ENCODE measurements around the gene SMAD9. TPM values are rescaled to one million over a fixed set of nuclear protein-coding genes. Genes with fewer than 3 reads are reported as not detected.
"Not testable (repeated sequence)": the region's sequence is repeated elsewhere in the genome, so short reads cannot be mapped to it uniquely, and the experiment has no call there.

The SMAD9 gene
- polyA plus RNA-seq, 1 of the 3 experiments (the other 2 are of a cell fraction): 3.1 TPM

- H3K9me3 ChIP-seq: no peaks in the 10 kb centered on the region
- CTCF ChIA-PET: interaction anchor here (1.0 to 1.1 kb wide), 2 partner anchors 26 to 99 kb away, joined by 4 to 5 read pairs; no protein-coding TSS in a partner anchor
- H3K9ac ChIP-seq: no peak overlapping the region
- H3K9me2 ChIP-seq: no peaks in the 10 kb centered on the region
- WGBS (ENCODE audit: low lambda C conversion rate): 87% methylated on average over 6 of the region's 6 CpGs
- H3K4me3 ChIP-seq (ENCODE audit: low read depth in 2 of 2, low read length in 1 of 2): no peak overlapping the region
- H3K27me3 ChIP-seq (ENCODE audit: insufficient read depth): no peaks in the 10 kb centered on the region
- H2AFZ ChIP-seq (ENCODE audit: low read depth): no peak overlapping the region
- H3K27ac ChIP-seq (ENCODE audit: low read depth in 2 of 2, low read length in 1 of 2): no peak overlapping the region
- no peak overlapping the region for H3K4me2 ChIP-seq
- H3K36me3 ChIP-seq (replicated peaks in 1 of 2; ENCODE audit: control insufficient read depth in 1 of 2, insufficient read depth in 2 of 2, low read length in 1 of 2): peaks cover 0 to 4% of the 10 kb centered on the region in 2 experiments
- H3K79me2 ChIP-seq (ENCODE audit: insufficient read depth): peaks cover 90% of the 10 kb centered on the region; the same call in 1 of the 2 replicates
- no peak for TF ChIP-seq RFX5 (IDR thresholded peaks at IDR 0.05; ENCODE audit: low read length)
- TF ChIP-seq MAX (IDR thresholded peaks at IDR 0.05; ENCODE audit: low read depth): no peak
- no peak for TF ChIP-seq TAF1 (IDR thresholded peaks at IDR 0.05; ENCODE audit: borderline replicate concordance, low read depth, low read length)
- TF ChIP-seq TEAD4 (IDR thresholded peaks at IDR 0.05; ENCODE audit: borderline replicate concordance, insufficient read depth): no peak
- no peak for TF ChIP-seq SMC3 (IDR thresholded peaks at IDR 0.05; ENCODE audit: low read depth, low read length)
- peaks cover 9 to 10% of the 10 kb centered on the region in 2 experiments; a peak in 2 of 4 replicates for H3K4me1 ChIP-seq (ENCODE audit: control insufficient read depth in 1 of 2, insufficient read depth in 2 of 2, low read depth in 1 of 2, low read length in 1 of 2)
- H4K20me1 ChIP-seq (ENCODE audit: insufficient read depth): no peaks in the 10 kb centered on the region
- H3F3A ChIP-seq (replicated peaks; ENCODE audit: insufficient read depth): no peaks in the 10 kb centered on the region
- DNase-seq: no peak
- POLR2A ChIA-PET: no interaction called here
These were observed 35.8 kb downstream of the SMAD9 start for GRCh38 chr13:36884235-36884634.

- Histone ChIP-seq H2AFZ (ENCODE audit: low read depth) (no peak overlapping the region), H3F3A (replicated peaks; ENCODE audit: insufficient read depth) (no peaks in the 10 kb centered on the region), H3K27me3 (ENCODE audit: insufficient read depth) (no peaks in the 10 kb centered on the region), H3K4me1 (ENCODE audit: control insufficient read depth in 1 of 2, insufficient read depth in 2 of 2, low read depth in 1 of 2, low read length in 1 of 2) (peaks cover 6 to 10% of the 10 kb centered on the region in 2 experiments; a peak in 2 of 4 replicates), H3K4me2 (no peak overlapping the region), H3K9me3 (no peaks in the 10 kb centered on the region), H3K36me3 (replicated peaks in 1 of 2; ENCODE audit: control insufficient read depth in 1 of 2, insufficient read depth in 2 of 2, low read length in 1 of 2) (peaks cover 2 to 6% of the 10 kb centered on the region in 2 experiments), H3K79me2 (ENCODE audit: insufficient read depth) (peaks cover 85% of the 10 kb centered on the region; the same call in 1 of the 2 replicates), H4K20me1 (ENCODE audit: insufficient read depth) (no peaks in the 10 kb centered on the region), H3K9me2 (no peaks in the 10 kb centered on the region), H3K9ac (no peak overlapping the region), H3K4me3 (ENCODE audit: low read depth in 2 of 2, low read length in 1 of 2) (no peak overlapping the region), H3K27ac (ENCODE audit: low read depth in 2 of 2, low read length in 1 of 2) (no peak overlapping the region)
- ChIA-PET POLR2A (no interaction called here), CTCF (interaction anchor here (1.0 to 1.1 kb wide), 2 partner anchors 26 to 100 kb away, joined by 4 to 5 read pairs; no protein-coding TSS in a partner anchor)
- TF ChIP-seq FOXJ3 (CRISPR knock-in tag; IDR thresholded peaks at IDR 0.05) (no peak), MAX (IDR thresholded peaks at IDR 0.05; ENCODE audit: low read depth) (no peak), CHD2 (IDR thresholded peaks at IDR 0.05; ENCODE audit: low read length, partially characterized antibody) (no peak), GABPA (IDR thresholded peaks at IDR 0.05; ENCODE audit: low read depth) (no peak)
- WGBS (ENCODE audit: low lambda C conversion rate): 75% methylated on average over 5 of the region's 6 CpGs
- DNase-seq: no peak
These were observed 36.2 kb downstream of the SMAD9 start for GRCh38 chr13:36883824-36884223.

DNA sequence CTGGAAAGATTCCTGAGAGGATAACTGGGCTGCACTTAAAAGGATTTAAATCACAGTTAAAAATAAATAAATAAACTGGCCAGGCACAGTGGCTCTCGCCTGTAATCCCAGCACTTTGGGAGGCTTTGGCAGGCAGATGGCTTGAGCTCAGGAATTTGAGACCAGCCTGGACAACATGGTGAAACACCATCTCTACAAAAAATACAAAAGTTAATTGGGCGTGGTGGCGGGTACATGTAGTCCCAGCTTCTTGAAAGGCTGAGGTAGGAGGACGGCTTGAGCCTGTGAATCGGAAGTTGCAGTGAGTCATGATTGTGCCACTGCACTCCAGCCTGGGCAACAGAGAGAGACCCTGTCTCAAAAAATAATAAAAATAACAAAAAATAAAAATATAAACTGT is 36.6 kb downstream of the SMAD9 start:
- H3F3A ChIP-seq (replicated peaks; ENCODE audit: insufficient read depth); H3K4me3 ChIP-seq (ENCODE audit: low read depth in 2 of 2, low read length in 1 of 2); H3K9ac ChIP-seq; H3K36me3 ChIP-seq (replicated peaks in 1 of 2; ENCODE audit: control insufficient read depth in 1 of 2, insufficient read depth in 2 of 2, low read length in 1 of 2); H3K27ac ChIP-seq (ENCODE audit: low read depth in 2 of 2, low read length in 1 of 2); POLR2A ChIA-PET; H3K4me1 ChIP-seq (ENCODE audit: control insufficient read depth in 1 of 2, insufficient read depth in 2 of 2, low read depth in 1 of 2, low read length in 1 of 2); H3K9me3 ChIP-seq; H3K27me3 ChIP-seq (ENCODE audit: insufficient read depth); H4K20me1 ChIP-seq (ENCODE audit: insufficient read depth); H3K4me2 ChIP-seq; H2AFZ ChIP-seq (ENCODE audit: low read depth); H3K9me2 ChIP-seq; DNase-seq: not testable (repeated sequence)
- CTCF ChIA-PET: interaction anchor here (0.7 to 1.3 kb wide), 3 partner anchors 25 to 98 kb away, joined by 3 to 5 read pairs (median 4); no protein-coding TSS in a partner anchor
- WGBS (ENCODE audit: low lambda C conversion rate): 99% methylated on average over 5 of the region's 5 CpGs
- H3K79me2 ChIP-seq (ENCODE audit: insufficient read depth): peaks cover 81% of the 10 kb centered on the region; the same call in 1 of the 2 replicates
